H1 (cell line): ENCODE data around the gene TFF1. TPM values are rescaled to one million over a fixed set of nuclear protein-coding genes. Genes with fewer than 3 reads are reported as not detected.
A peak's percentile ranks its signal among the peaks of the same experiment; 100 is the strongest.

ENCODE experiments used
- ASH2L ChIP-seq: fragments of 200-600, 300-600 bp; sonication (generic); IDR thresholded peaks from one replicate; pipeline ENCODE4 v1.7.1; 2017; ENCODE audit warnings: low read length
- ATF3 ChIP-seq: IDR thresholded peaks from 2 replicates; pipeline ENCODE4 v1.6.1; 2011; ENCODE audit warnings: low read depth, mild to moderate bottlenecking, low read length; ENCODE audit not compliant: insufficient read depth
- BRCA1 ChIP-seq: IDR thresholded peaks from 2 replicates; pipeline ENCODE4 v1.6.1; 2012; ENCODE audit warnings: low read depth, low read length, improper control_type of control experiment
- CTCF ChIP-seq, 3 experiments: IDR thresholded peaks; 1 replicate in 2 of 3; 2 replicates in 1 of 3; pipeline versions ENCODE4 v1.5.1 to v1.6.1; 2011; ENCODE audit warnings: low read length in 3 of 3, mild to moderate bottlenecking in 3 of 3, inconsistent platforms in 2 of 3, low read depth in 1 of 3, moderate library complexity in 1 of 3; ENCODE audit not compliant: insufficient read depth in 1 of 3; ENCODE audit errors: control extremely low read depth in 1 of 3
- POLR2A ChIP-seq, 2 experiments: IDR thresholded peaks; 1 replicate in 1 of 2; 2 replicates in 1 of 2; pipeline ENCODE4 v1.6.1; 2011; ENCODE audit warnings: low read depth in 2 of 2, low read length in 2 of 2, mild to moderate bottlenecking in 2 of 2; ENCODE audit errors: control extremely low read depth in 1 of 2
- polyA plus RNA-seq, 7 experiments: library from polyadenylated mRNA; depleted of rRNA in 3 of 7; stranded (reverse) in 5 of 7; unstranded in 2 of 7; fragments of >200 nt in 5 of 7; fragments of 200-250 nt in 2 of 7; gene quantifications; 1 replicate in 5 of 7; 2 replicates in 1 of 7; 4 replicates in 1 of 7; pipeline versions ENCODE4 v1.2.1 to v1.2.3, GENCODE V29; 2011 to 2013; ENCODE audit warnings: missing spikeins in 2 of 7, mixed read lengths in 2 of 7
- total RNA-seq: library from RNA; stranded (reverse); fragmentation: NEBNext Ultra II Directional; extraction: Animal tissue kit (Norgen Biotek cat#: 25700); gene quantifications from 2 replicates; pipeline ENCODE4 v1.2.1, GENCODE V29; 2021

Gene TFF1
- total and polyA plus RNA-seq, 2 of the 8 experiments (the other 6 are each of a cell fraction or from before 2014, with no cell fraction given), result not detected

DNA sequence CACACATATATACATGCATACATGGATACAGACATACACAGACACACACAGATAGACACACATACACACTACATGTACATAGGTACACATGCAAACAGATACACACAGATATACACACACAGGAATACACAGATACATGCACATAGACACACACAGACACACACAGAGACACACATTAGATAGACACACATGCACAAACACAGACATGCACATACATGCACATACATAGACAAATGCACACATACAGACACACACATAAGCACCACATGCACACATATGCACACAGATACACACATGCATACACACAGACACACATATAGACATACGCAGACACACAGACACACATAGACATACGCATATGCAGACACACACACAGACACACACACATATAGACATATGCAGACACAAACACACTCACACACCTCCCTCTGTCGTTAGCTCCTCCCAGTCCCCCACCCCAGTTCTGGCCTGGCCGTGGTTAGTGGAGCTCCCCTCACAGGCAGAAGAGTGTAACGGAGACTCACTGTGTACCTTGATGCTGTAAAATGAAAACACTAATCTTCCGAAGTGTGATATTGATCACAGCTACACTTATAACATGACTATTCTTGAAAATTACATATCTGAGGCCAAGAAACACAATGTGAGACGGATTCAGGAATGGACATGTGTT is 45.0 kb upstream of the TFF1 start (continued):
- peak; percentile 46 to 69 (median 60) for TF ChIP-seq CTCF (IDR thresholded peaks at IDR 0.05; ENCODE audit: control extremely low read depth in 1 of 3, insufficient read depth in 1 of 3, low read depth in 1 of 3, low read length in 3 of 3)
- no peak for TF ChIP-seq POLR2A (IDR thresholded peaks at IDR 0.05; ENCODE audit: control extremely low read depth in 1 of 2, low read depth in 2 of 2, low read length in 2 of 2)
- TF ChIP-seq ATF3, result no peak
- TF ChIP-seq BRCA1, result no peak
- no peak for TF ChIP-seq ASH2L
